Dendritic cell treated with granulocyte-macrophage colony-stimulating factor and Interleukin-4, amounts not matched to agents 40 ng/mL and 50 ng/mL, for 4 days (primary cell): ENCODE results near the gene RAB7B.

Experiments used
- H3K27ac Mint-ChIP-seq: one replicate; pipeline ENCODE4 v1.8.0; 2022; ENCODE audit warnings: mild to moderate bottlenecking, mixed read lengths
- H3K27me3 Mint-ChIP-seq: one replicate; pipeline ENCODE4 v1.8.0; 2022; ENCODE audit warnings: mild to moderate bottlenecking, mixed read lengths
- H3K36me3 Mint-ChIP-seq: one replicate; pipeline ENCODE4 v1.8.0; 2022; ENCODE audit warnings: low read depth, mixed read lengths
- H3K4me1 Mint-ChIP-seq: one replicate; pipeline ENCODE4 v1.8.0; 2022; ENCODE audit warnings: low read depth, mixed read lengths
- H3K4me3 Mint-ChIP-seq: one replicate; pipeline ENCODE4 v1.8.0; 2022; ENCODE audit warnings: mild to moderate bottlenecking, moderate library complexity, mixed read lengths
- H3K9me3 Mint-ChIP-seq: one replicate; pipeline ENCODE4 v1.8.0; 2022; ENCODE audit warnings: mixed read lengths
- intact Hi-C: fragments of 100-400 bp; cut with micrococcal nuclease; formaldehyde crosslinking; loops from one replicate; pipeline ENCODE4 v1.15.0; 2022

Gene RAB7B

DNA sequence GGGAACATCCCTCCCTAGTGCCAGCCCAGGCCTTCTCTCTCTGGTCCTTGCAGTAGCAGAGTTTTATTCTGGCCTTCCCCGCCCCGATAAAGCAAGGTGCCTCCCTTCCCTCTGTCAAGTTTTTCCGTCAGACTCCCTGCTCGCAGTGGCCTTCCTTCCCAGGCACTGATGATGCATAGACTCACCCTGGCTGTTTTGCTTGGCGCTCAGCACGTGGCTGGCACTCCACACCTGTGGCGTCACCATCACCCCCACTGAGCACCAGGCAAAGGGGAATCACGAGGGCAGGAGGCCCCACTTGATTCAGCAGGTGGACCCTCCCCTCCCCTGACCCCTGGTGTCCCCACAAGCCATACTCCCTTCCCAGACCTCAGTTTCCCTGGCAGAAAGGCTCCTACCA is 67.3 kb downstream of the RAB7B start:
- intact Hi-C loops = no loop called here
- no peak overlapping the region for H3K4me3 Mint-ChIP-seq
- peaks cover 31% of the 10 kb centered on the region for H3K4me1 Mint-ChIP-seq
- H3K9me3 Mint-ChIP-seq = no peaks in the 10 kb centered on the region
- H3K27me3 Mint-ChIP-seq = peaks cover 36% of the 10 kb centered on the region
- H3K27ac Mint-ChIP-seq = no peak overlapping the region
- H3K36me3 Mint-ChIP-seq = no peaks in the 10 kb centered on the region

- intact Hi-C loops = no loop called here
- Mint-ChIP-seq H3K27me3 (peaks cover 28% of the 10 kb centered on the region), H3K9me3 (no peaks in the 10 kb centered on the region), H3K27ac (no peak overlapping the region), H3K4me1 (peaks cover 41% of the 10 kb centered on the region), H3K36me3 (no peaks in the 10 kb centered on the region), H3K4me3 (no peak overlapping the region)
Observed at GRCh38 chr1:205934788-205935187, 68.4 kb downstream of the RAB7B start.

- H3K27me3 Mint-ChIP-seq = peaks cover 21% of the 10 kb centered on the region
- H3K4me1 Mint-ChIP-seq = peaks cover 48% of the 10 kb centered on the region
- no peaks in the 10 kb centered on the region for H3K9me3 Mint-ChIP-seq
- H3K36me3 Mint-ChIP-seq = no peaks in the 10 kb centered on the region
- intact Hi-C loops = no loop called here
- no peak overlapping the region for H3K4me3 Mint-ChIP-seq
- H3K27ac Mint-ChIP-seq = peak overlapping the region; percentile 31
Observed at GRCh38 chr1:205933671-205934618, 69.2 kb downstream of the RAB7B start.

- Mint-ChIP-seq H3K27ac (no peak overlapping the region), H3K4me1 (peaks cover 51% of the 10 kb centered on the region)
- intact Hi-C loops = no loop called here
Observed at GRCh38 chr1:205932776-205933175, 70.4 kb downstream of the RAB7B start.

GRCh38 chr1:205930799-205931281 is 72.4 kb downstream of the RAB7B start:
- Mint-ChIP-seq H3K36me3 (no peaks in the 10 kb centered on the region), H3K4me3 (no peak overlapping the region), H3K4me1 (peaks cover 44% of the 10 kb centered on the region), H3K27me3 (peaks cover 1% of the 10 kb centered on the region), H3K27ac (no peak overlapping the region), H3K9me3 (no peaks in the 10 kb centered on the region)
- intact Hi-C loops = no loop called here

More at GRCh38 chr1:205932776-205933175, 70.4 kb downstream of the RAB7B start:
- H3K27me3 Mint-ChIP-seq = peaks cover 10% of the 10 kb centered on the region
- no peaks in the 10 kb centered on the region for H3K9me3 Mint-ChIP-seq
- H3K36me3 Mint-ChIP-seq = no peaks in the 10 kb centered on the region
- H3K4me3 Mint-ChIP-seq = no peak overlapping the region

DNA sequence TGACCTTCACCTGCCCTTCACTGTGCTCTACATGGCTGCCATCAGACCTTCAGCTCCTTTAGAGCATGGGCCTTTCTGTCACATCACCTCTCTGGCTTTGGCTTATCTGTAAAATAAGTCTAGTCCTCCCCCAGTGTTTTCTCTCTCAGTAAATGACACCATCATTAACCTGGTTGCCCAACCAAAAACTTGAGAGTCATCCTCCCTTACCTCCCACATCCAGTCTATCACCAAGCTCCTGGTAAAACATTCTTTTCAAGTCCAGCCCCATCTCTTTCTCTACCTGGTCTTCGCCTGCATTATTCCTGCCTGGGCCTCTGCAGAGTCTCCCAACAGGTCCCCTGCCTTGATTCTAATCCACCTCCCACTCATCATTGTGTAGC is 73.0 kb downstream of the RAB7B start:
- Mint-ChIP-seq H3K4me1 (peaks cover 44% of the 10 kb centered on the region), H3K27ac (no peak overlapping the region), H3K36me3 (no peaks in the 10 kb centered on the region), H3K9me3 (no peaks in the 10 kb centered on the region), H3K4me3 (no peak overlapping the region), H3K27me3 (peaks cover 1% of the 10 kb centered on the region)
- intact Hi-C loops = no loop called here

DNA sequence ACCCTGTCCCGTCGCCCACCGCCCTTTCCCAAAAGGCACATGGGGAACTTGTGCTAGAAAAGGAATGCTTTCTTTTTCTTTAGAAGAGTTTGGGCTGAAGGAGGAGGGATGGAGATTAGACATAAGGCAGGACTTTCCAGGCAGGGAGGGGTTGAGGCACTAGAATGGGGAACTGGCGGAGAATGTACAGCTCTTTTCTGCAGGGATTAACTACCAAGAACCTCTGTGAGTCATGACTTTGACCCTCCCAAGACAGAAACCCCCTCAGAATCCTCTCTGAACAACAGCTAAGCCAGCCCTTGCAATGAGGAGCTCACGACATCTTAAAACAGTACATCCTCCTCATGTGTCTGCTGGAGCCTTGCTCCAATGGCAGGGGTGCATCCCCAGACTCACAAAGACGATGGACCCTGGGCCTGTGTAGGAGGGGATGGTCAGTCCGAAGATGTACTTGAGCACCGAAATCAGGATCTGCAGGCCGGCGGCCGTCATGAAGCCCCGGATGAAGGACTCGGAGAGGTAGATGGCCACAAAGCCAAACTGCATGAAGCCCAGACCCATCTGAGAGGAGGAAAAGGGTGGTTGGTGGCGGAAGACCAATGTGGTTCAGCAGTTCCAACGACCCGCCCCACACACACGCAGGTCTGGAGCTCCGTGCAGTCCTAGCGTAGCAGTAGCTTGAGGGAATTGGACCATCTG is 73.5 kb downstream of the RAB7B start:
- intact Hi-C loops = no loop called here
- Mint-ChIP-seq H3K9me3 (no peaks in the 10 kb centered on the region), H3K27ac (no peak overlapping the region), H3K4me3 (no peak overlapping the region), H3K27me3 (peaks cover 1% of the 10 kb centered on the region), H3K4me1 (peaks cover 49% of the 10 kb centered on the region), H3K36me3 (no peaks in the 10 kb centered on the region)

DNA sequence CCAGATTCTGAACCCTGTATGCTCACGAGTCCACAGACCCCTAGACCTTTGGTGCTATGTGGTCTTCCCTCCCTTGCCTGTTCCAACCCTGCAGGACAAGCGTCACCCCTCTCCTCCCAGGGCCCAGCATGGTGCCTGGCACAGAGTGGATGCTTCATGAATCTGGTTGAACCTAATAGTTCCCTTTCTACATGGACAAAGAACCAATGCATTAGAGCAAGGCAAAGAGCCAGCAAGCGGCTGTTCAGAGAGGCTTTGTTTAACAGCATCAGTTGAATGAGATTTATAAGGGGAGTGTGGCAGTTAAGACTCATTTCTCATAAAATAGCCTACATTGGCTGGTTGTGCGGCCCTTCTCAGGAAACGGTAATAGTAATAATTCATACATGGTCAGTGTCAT is 74.9 kb downstream of the RAB7B start:
- intact Hi-C loops = no loop called here
- Mint-ChIP-seq H3K27ac (no peak overlapping the region), H3K4me3 (no peak overlapping the region), H3K27me3 (peaks cover 1% of the 10 kb centered on the region), H3K9me3 (no peaks in the 10 kb centered on the region), H3K36me3 (no peaks in the 10 kb centered on the region), H3K4me1 (peaks cover 53% of the 10 kb centered on the region)

GRCh38 chr1:205927676-205928075 is 75.5 kb downstream of the RAB7B start:
- Mint-ChIP-seq H3K36me3 (no peaks in the 10 kb centered on the region), H3K4me3 (no peak overlapping the region), H3K27me3 (peaks cover 1% of the 10 kb centered on the region), H3K27ac (no peak overlapping the region), H3K4me1 (peaks cover 52% of the 10 kb centered on the region), H3K9me3 (no peaks in the 10 kb centered on the region)
- intact Hi-C loops = no loop called here

- Mint-ChIP-seq H3K9me3 (no peaks in the 10 kb centered on the region), H3K4me3 (no peak overlapping the region), H3K4me1 (peaks cover 48% of the 10 kb centered on the region), H3K36me3 (no peaks in the 10 kb centered on the region), H3K27me3 (peaks cover 1% of the 10 kb centered on the region), H3K27ac (no peak overlapping the region)
- intact Hi-C loops = no loop called here
Observed at GRCh38 chr1:205927247-205927646, 75.9 kb downstream of the RAB7B start.
